Measurements from ENCODE around the gene MYO3B.

DNA sequence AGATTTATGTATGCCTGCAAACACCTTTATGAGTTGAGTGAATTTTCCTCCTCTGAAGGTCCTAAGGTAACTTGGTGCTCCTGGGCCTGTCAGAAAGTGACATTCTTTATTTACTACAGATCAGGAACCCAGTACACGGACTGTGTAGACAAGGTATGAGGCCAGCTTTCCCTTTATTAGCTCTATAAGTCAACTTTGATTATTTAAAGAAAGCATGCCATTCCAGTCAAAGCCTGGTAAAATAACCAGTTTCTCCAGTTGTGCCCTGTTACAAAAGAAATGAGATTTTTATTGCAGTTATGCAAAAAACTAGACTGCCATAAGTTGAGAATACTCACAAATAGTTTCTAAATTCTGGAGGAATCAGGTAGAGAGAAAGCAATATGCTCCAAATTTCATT lies 271.1 kb downstream of the MYO3B start:
- TF ChIP-seq POLR2A (IDR thresholded peaks at IDR 0.05; ENCODE audit: low read depth, low read length) (no peak), POLR2AphosphoS5 (IDR thresholded peaks at IDR 0.05; ENCODE audit: low read depth, low read length) (no peak), TAF1 (IDR thresholded peaks at IDR 0.05; ENCODE audit: low read depth, low read length) (no peak), PAX5 (IDR thresholded peaks at IDR 0.05; ENCODE audit: insufficient read depth, low read length, severe bottlenecking) (no peak), SPI1 (IDR thresholded peaks at IDR 0.05; ENCODE audit: low read depth, low read length) (no peak)

All from GM12891 (cell line).